ENCODE results near the gene RFWD3.

The RFWD3 gene

GRCh38 chr16:74625500-74626350, 41.0 kb downstream of the RFWD3 start:
- Histone ChIP-seq H3K27ac (ENCODE audit: extremely low read depth, low read depth, low read length) (no peak overlapping the region), H3K9me3 (ENCODE audit: control insufficient read depth, insufficient read depth, low read depth, low read length) (no peaks in the 10 kb centered on the region), H3K4me3 (ENCODE audit: low read depth, low read length) (no peak overlapping the region), H3K36me3 (ENCODE audit: control insufficient read depth in 2 of 2, insufficient read depth in 1 of 2, low read length in 2 of 2) (peaks cover 45 to 98% of the 10 kb centered on the region in 2 experiments), H3K4me1 (ENCODE audit: control insufficient read depth, insufficient read depth, low read length) (no peaks in the 10 kb centered on the region)
- ChIA-PET CTCF (interaction anchor here (0.6 kb wide), 1 partner anchor 296 kb away, joined by 4 read pairs; no protein-coding TSS in a partner anchor), POLR2A (interaction anchor here (0.7 kb wide), 1 partner anchor 21 kb away, joined by 3 read pairs; no protein-coding TSS in a partner anchor)
- TF ChIP-seq GLI2 (tag by site-specific recombination; IDR thresholded peaks at IDR 0.05; ENCODE audit: borderline replicate concordance, low read depth) = no peak
- TF ChIP-seq INSM2 (tag by site-specific recombination; IDR thresholded peaks at IDR 0.05) = no peak
- no peak for TF ChIP-seq GLI4 (tag by site-specific recombination; IDR thresholded peaks at IDR 0.05)
- TF ChIP-seq PRDM10 (tag by site-specific recombination; IDR thresholded peaks at IDR 0.05) = no peak
- TF ChIP-seq ZSCAN18 (tag by site-specific recombination; IDR thresholded peaks at IDR 0.05) = no peak
- TF ChIP-seq ZNF148 (tag by site-specific recombination; IDR thresholded peaks at IDR 0.05; ENCODE audit: borderline replicate concordance) = no peak
- no peak for TF ChIP-seq ZNF513 (tag by site-specific recombination; IDR thresholded peaks at IDR 0.05)
- TF ChIP-seq ZFP37 (tag by site-specific recombination; IDR thresholded peaks at IDR 0.05) = no peak
- no peak for TF ChIP-seq ZNF629 (tag by site-specific recombination; IDR thresholded peaks at IDR 0.05)
- TF ChIP-seq ZNF221 (tag by site-specific recombination; IDR thresholded peaks at IDR 0.05; ENCODE audit: borderline replicate concordance) = no peak
- no peak for TF ChIP-seq KLF7 (tag by site-specific recombination; IDR thresholded peaks at IDR 0.05; ENCODE audit: borderline replicate concordance)
- no peak for TF ChIP-seq ZBTB6 (tag by site-specific recombination; IDR thresholded peaks at IDR 0.05)
- TF ChIP-seq ZNF341 (tag by site-specific recombination; IDR thresholded peaks at IDR 0.05; ENCODE audit: low read depth) = no peak
- no peak for TF ChIP-seq ZFP69B (tag by site-specific recombination; IDR thresholded peaks at IDR 0.05)
- TF ChIP-seq YY1 (tag by site-specific recombination; IDR thresholded peaks at IDR 0.05) = no peak
- TF ChIP-seq ZNF747 (tag by site-specific recombination; IDR thresholded peaks at IDR 0.05) = no peak
- no peak for TF ChIP-seq ZNF16 (tag by site-specific recombination; IDR thresholded peaks at IDR 0.05; ENCODE audit: low read depth)

Data from HEK293 (cell line).